HG03439 (cell line): ENCODE data around the gene ISY1.
"Not testable (repeated sequence)": the region's sequence is repeated elsewhere in the genome, so short reads cannot be mapped to it uniquely, and the experiment has no call there.

Experiments used
- ATAC-seq: cut with Tn5 transposase; IDR thresholded peaks from one replicate; pipeline ENCODE4 v1.9.1; 2021; ENCODE audit warnings: mild to moderate bottlenecking, moderate library complexity; ENCODE audit not compliant: unreplicated experiment

Gene ISY1

DNA sequence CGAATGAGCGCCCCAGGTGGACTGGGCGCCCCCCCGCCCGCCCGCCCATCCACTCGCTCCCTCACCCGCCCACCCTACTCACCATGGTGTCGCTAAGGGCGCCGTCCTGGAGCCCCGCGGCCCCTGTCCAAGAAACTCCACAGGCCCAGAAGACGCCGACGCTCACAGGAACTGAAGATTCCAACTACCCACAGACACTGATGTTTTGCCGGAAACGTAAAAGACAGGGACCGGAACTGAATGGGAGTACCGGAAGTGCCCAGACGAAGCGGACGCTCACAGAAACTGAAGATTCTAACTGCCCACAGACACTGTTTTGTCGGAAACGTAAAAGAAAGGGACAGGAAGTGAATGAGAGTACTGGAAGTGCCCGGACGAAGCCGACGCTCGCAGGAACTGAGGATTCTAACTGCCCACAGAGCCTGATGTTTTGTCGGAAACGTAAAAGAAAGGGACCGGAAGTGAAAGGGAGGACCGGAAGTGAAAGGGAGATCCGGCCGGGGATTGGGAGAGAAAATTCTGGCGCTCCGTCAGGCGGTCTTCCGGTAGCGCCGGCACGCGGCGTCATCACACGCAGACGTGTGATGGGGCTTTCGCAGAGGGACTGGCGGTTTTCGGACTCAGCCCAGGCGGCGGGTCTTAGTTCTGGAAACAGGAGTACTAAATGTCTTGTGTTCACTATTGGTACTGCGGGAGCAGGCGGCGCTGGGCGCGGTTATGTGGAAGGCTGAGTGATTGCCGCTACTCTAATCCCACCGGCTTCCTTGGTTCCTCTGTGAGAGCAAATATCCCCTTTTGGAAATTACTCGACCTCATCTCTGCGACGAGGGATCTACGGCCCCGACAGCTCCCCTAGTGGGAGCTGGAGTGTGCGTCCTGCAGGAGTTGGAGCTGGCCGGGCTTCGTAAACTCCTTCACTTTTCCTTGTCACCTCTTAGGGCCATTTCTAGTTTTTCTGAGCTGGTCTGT is at the start of gene ISY1:
Gene ISY1, minus strand, starts transcription at position 173 of the 969 bp plus-strand sequence. Its CDS starts 88 bp downstream, at position 85.
- peak; percentile 81 for ATAC-seq

- no peak for ATAC-seq
Measured at GRCh38 chr3:129207479-129207878, 46.6 kb upstream of the ISY1 start.

DNA sequence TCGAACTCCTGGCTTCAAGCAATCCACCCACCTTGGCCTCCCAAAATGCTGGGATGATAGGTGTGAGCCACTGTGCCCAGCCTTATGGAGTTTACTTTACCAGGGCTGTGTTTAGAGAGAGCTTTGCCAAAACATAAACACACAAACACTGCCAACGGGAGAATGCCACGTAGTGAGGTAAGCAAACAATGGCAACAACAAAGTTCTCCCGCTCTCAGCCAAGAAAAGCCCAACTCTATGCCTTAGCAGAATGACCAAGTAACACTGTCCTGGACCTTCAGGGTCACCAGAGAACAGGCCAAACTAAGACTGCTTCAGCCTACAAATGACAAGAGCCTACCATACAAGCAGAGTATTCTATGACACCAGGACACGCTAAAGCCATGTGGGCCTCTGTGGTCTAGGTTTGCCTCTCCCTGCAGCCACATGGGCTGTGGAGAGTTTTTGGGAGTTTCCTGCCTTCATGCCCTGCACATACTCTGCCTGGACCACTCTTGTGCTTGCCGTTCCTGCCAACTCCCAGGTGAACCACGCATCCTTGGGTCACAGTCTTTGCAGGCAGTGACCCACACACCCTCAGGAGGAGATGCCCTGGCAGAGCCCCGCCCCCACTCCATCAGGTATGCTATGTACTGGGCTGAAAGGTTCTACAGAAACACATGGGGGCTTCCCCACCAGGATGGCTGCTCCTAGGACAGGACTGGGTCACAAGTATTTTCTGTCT is 44.4 kb upstream of the ISY1 start:
- ATAC-seq: no peak

- no peak for ATAC-seq
Measured at GRCh38 chr3:129204473-129204872, 43.6 kb upstream of the ISY1 start.

DNA sequence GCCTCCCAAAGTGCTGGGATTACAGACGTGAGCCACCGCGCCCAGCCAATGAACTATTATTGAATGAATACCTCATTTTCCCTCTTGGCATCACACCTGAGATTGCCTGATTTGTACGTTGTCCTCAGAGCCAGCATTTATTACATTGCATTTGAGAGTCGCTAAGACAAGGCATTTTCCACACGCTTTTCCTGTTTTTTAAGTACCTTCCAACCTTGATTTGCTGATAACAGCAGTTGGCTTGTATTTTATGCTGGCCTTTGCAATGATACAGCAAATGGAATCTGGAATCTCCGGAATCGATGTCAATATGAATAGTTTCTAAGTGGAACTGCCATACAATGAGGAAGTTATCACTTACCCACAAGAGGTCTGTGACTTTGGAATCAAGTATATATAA is 38.5 kb upstream of the ISY1 start:
- ATAC-seq: no peak

DNA sequence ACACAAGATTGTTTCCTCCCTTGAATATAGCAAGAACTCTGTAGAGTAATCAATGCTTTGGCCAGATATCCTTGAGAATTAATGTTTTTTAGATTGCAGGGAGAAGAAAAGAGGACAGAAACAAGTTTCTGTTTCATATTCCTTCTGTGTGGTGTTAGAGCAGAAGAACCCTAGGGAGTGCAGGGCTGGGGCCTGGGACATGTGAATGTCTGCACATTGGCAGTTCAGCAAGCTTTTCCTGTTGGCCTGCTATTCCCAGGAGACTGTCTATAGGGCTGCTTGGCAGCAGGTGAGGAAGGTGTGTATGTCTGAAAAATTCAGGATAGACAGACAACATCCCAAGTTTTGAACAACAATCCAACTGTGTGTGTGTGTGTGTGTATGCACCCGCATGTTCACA is 36.5 kb upstream of the ISY1 start:
- no peak for ATAC-seq

GRCh38 chr3:129196601-129197000 is 35.7 kb upstream of the ISY1 start:
- no peak for ATAC-seq

- no peak for ATAC-seq
Measured at GRCh38 chr3:129195731-129196256, 34.9 kb upstream of the ISY1 start.

DNA sequence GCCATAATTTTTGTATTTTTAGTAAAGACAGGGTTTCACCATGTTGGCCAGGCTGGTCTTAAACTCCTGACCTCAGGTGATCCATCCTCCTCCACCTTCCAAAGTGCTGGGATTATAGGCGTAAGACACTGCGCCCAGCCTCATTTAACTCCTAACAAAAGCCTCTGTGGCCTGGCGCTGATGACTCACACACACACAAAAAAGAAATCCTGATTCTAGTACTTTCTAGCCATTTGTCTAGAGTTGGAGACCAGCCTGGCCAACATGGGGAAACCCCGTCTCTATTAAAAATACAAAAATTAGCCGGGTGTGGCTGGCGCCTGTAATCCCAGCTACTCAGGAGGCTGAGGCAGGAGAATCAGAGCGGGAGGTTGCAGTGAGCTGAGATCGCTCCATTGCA is 28.9 kb upstream of the ISY1 start:
- ATAC-seq: not testable (repeated sequence)

DNA sequence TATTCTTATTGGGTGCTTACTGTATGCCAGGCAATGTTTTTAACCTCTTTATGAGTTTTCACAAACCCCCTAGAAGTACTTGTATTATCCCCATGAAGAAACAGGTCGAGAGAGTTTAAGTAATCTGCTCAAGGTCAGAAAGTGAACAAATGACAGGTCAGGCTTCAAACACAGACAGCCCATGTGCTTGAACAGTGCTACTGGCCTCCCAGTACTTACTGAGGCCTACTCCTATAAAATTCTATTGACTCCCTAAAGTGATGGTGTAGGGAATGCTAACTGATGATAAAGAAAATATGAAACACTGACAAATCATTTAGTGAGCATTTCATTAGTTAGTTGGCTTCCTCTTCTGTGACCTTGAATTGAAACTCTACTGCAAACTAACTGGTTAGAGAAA is 27.0 kb upstream of the ISY1 start:
- ATAC-seq: no peak

DNA sequence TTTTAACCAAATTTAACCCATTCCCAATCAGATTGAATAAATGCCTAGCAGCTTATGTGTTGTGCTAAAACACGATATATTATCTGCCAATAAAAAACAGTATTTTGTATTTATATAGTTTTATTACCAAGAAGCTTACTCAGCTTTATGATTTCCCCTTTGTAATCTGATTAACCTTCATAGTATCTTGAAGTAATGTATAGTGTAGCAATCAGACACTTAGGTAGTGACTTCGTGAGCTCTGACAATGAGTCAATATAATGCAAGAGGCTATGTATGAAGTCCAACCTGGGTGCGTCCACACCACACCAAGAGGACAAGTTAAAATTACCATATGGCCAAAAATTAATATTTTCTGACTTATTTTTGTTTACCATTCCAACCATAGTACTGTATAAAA is 24.9 kb upstream of the ISY1 start:
- no peak for ATAC-seq

GRCh38 chr3:129184784-129185542 is 24.1 kb upstream of the ISY1 start:
- not testable (repeated sequence) for ATAC-seq

DNA sequence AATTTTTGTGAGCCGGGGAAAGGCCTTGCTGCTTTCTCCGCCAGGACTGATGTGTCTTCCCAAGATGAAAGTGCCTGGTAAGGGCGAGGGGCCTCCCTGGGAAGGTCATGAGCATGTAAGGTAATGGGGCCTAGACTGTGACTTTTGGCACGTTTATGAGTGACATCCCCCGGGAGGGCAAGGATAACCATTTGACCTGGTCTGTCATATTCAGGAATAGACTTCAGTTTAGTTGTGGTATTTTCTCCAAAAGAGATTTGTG is 23.5 kb upstream of the ISY1 start:
- ATAC-seq: peak; percentile 8

DNA sequence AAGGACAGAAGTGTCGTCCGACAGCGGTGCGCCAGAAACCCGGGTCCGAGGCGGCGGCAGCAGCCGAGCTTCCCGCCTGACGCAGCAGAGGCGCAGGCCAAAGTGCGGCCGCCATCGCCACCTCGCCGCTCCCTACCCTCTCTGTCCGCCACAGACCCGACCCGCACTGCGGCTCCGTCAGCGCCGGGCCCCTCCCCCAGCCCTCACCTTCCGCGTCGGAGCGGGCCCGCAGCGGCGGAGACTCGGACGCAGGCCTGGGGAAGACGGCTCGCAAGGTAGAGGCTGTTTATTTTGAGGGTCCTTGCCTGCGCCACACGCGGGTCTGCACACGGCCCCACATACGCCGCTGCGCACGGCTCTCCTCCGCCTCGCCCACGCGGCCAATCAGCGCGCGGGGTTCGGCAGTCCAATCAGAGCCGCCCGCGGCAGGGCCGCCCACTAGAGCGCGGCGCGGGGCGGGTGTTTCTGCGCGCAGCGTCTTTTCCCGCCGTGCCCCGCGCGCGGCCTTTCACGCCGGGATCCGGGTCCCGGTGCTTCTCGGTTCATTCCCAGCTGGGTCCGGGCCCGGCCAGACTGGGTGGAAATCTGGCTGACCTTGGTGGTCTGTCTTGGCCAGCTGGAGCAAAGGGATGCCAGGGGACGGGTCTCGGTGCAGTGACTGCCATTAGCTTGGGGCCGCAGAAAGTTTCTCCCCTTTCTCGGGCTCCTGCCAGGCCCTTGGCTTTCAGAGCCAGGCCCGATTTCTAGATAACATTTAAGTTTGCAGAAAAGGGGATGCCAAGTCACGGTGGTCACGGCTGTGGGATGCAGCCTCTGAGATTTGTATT is 22.9 kb upstream of the ISY1 start, which contains the start of gene CNBP:
Gene CNBP, minus strand, starts transcription at position 328 of the 827 bp plus-strand sequence. CDS start 12,139 bp downstream, outside the sequence.
- ATAC-seq: peak; percentile 96

DNA sequence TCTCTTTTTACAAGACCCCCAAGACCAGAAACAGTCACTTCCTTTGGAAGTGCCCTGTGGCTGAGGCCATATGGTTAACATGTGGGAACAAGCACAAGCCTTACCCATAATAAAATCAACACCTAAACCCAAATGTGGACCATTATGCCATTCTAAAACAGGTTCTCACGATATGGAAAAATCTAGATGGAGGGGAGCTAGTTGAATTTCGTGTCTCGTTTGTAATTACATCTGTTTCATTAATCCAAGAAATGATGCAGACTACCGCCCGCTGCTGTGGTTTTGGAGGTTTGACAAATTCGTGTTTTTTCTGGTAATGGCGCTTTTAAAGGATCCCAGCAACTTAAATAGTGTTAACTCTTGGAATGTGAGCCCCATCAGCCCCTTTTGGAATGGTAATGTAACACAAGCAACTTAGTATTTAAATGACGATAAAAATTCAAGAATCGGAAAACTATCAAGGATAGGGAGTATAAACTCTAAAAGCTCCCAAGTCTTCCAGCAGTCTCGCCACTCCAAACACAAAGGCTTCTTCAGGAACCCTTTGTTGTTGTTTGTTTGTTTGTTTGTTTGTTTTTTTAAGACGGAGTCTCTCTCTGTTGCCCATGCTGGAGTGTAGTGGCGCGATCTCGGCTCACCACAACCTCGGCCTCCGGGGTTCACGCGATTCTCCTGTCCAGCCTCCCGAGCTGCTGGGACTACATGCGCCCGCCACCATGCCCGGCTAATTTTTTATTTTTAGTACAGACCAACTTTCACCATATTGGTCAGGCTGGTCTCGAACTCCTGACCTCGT is 21.7 kb upstream of the ISY1 start:
- no peak for ATAC-seq

GRCh38 chr3:129181819-129182218 is 21.0 kb upstream of the ISY1 start:
- no peak for ATAC-seq

- no peak for ATAC-seq
Measured at GRCh38 chr3:129180461-129180860, 19.6 kb upstream of the ISY1 start.

- no peak for ATAC-seq
Measured at GRCh38 chr3:129176051-129176450, 15.2 kb upstream of the ISY1 start.

GRCh38 chr3:129173725-129174124 is 12.9 kb upstream of the ISY1 start:
- no peak for ATAC-seq
